ENCODE measurements around the gene CUZD1. TPM values are rescaled to one million over a fixed set of nuclear protein-coding genes. Genes with fewer than 3 reads are reported as not detected.
"Not testable (repeated sequence)": the region's sequence is repeated elsewhere in the genome, so short reads cannot be mapped to it uniquely, and the experiment has no call there.

The CUZD1 gene, protein sequence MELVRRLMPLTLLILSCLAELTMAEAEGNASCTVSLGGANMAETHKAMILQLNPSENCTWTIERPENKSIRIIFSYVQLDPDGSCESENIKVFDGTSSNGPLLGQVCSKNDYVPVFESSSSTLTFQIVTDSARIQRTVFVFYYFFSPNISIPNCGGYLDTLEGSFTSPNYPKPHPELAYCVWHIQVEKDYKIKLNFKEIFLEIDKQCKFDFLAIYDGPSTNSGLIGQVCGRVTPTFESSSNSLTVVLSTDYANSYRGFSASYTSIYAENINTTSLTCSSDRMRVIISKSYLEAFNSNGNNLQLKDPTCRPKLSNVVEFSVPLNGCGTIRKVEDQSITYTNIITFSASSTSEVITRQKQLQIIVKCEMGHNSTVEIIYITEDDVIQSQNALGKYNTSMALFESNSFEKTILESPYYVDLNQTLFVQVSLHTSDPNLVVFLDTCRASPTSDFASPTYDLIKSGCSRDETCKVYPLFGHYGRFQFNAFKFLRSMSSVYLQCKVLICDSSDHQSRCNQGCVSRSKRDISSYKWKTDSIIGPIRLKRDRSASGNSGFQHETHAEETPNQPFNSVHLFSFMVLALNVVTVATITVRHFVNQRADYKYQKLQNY
- total RNA-seq, result 2.5 and 2.9 TPM in 2 replicates

DNA sequence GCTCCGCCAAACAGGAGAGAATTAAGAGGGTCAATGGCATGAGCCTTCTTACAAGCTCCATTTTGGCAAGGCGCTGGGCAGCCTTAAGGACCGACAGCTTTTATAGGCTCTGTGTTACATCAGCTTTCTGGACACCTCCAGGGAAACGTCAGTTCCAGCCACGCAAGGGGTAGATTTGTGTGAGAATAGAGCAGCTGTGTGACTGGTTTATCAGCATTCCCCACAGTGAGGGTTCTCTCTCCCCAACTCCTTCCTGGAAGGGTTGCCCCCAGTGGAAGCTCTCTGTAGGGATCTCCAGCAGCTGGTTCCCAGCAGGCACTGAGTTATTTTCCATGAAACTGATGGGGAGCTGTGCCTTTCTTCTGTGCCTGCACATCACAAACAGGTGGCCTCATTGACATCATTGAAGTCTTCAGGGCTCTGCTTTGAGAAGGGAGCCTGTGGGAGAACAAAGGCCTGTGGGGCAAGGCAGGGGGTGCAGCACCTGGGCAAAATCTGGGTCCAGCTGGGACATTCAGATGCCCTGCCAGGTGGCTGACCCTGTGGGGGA lies at the start of gene CUZD1:
TSS of gene CUZD1 (minus strand) at position 75 of the 550 bp plus-strand sequence. CDS start at position 61, 14 bp downstream.
- H3K4me1 Mint-ChIP-seq (ENCODE audit: low read depth), result peaks cover 2% of the 10 kb centered on the region
- no peak within 1 kb of the TSS for H3K4me3 Mint-ChIP-seq (ENCODE audit: low read depth)
- no peak for DNase-seq (ENCODE audit: low spot score)
- H3K27ac Mint-ChIP-seq, result no peak within 1 kb of the TSS
- peaks cover 58% of the 10 kb centered on the region for H3K36me3 Mint-ChIP-seq (ENCODE audit: low read depth)
- intact Hi-C loops (cut with micrococcal nuclease), result no loop called here
- no peaks in the 10 kb centered on the region for H3K27me3 Mint-ChIP-seq (ENCODE audit: low read depth)
- peaks cover 6% of the 10 kb centered on the region for H3K9me3 Mint-ChIP-seq

- Mint-ChIP-seq H3K27ac (peak overlapping the region; percentile 14), H3K4me3 (ENCODE audit: low read depth) (no peak overlapping the region)
Observed at GRCh38 chr10:122894261-122894944, 48.7 kb upstream of the CUZD1 start.

GRCh38 chr10:122884166-122884565 lies 38.5 kb upstream of the CUZD1 start:
- H3K4me1 Mint-ChIP-seq (ENCODE audit: low read depth), result peaks cover 21% of the 10 kb centered on the region
- no peaks in the 10 kb centered on the region for H3K9me3 Mint-ChIP-seq
- H3K4me3 Mint-ChIP-seq (ENCODE audit: low read depth), result no peak overlapping the region
- H3K36me3 Mint-ChIP-seq (ENCODE audit: low read depth), result peaks cover 13% of the 10 kb centered on the region
- DNase-seq (ENCODE audit: low spot score), result no peak
- no peak overlapping the region for H3K27ac Mint-ChIP-seq
- H3K27me3 Mint-ChIP-seq (ENCODE audit: low read depth), result no peaks in the 10 kb centered on the region
- intact Hi-C loops (cut with micrococcal nuclease), result no loop called here

More at GRCh38 chr10:122894261-122894944, 48.7 kb upstream of the CUZD1 start:
- Mint-ChIP-seq H3K9me3 (no peaks in the 10 kb centered on the region), H3K36me3 (ENCODE audit: low read depth) (peaks cover 12% of the 10 kb centered on the region), H3K4me1 (ENCODE audit: low read depth) (peaks cover 5% of the 10 kb centered on the region), H3K27me3 (ENCODE audit: low read depth) (no peaks in the 10 kb centered on the region)
- no peak for DNase-seq (ENCODE audit: low spot score)
- intact Hi-C loops (cut with micrococcal nuclease), result no loop called here

- no peak for DNase-seq (ENCODE audit: low spot score)
- Mint-ChIP-seq H3K27me3 (ENCODE audit: low read depth) (no peaks in the 10 kb centered on the region), H3K9me3 (no peaks in the 10 kb centered on the region), H3K27ac (no peak overlapping the region), H3K4me3 (ENCODE audit: low read depth) (no peak overlapping the region), H3K36me3 (ENCODE audit: low read depth) (peaks cover 21% of the 10 kb centered on the region), H3K4me1 (ENCODE audit: low read depth) (peaks cover 28% of the 10 kb centered on the region)
- intact Hi-C loops (cut with micrococcal nuclease), result no loop called here
Observed at GRCh38 chr10:122882766-122883165, 37.1 kb upstream of the CUZD1 start.

- intact Hi-C loops (cut with micrococcal nuclease), result loop anchor here (1.0 kb wide), 4 partner anchors 75 to 275 kb away; partner anchors contain the start of genes BUB3, C10orf88, IKZF5 and PSTK
- H3K36me3 Mint-ChIP-seq (ENCODE audit: low read depth), result peaks cover 45% of the 10 kb centered on the region
Observed at GRCh38 chr10:122879339-122880273, 33.9 kb upstream of the CUZD1 start, which contains the start of gene FAM24B. FAM24B (minus strand) TSS chr10:122879581; CDS start chr10:122850515, 29,066 bp downstream.

GRCh38 chr10:122878799-122879338 lies 33.2 kb upstream of the CUZD1 start:
- H3K27ac Mint-ChIP-seq, result peak overlapping the region; percentile 90
- H3K27me3 Mint-ChIP-seq (ENCODE audit: low read depth), result no peaks in the 10 kb centered on the region
- peaks cover 53% of the 10 kb centered on the region for H3K36me3 Mint-ChIP-seq (ENCODE audit: low read depth)
- peaks cover 14% of the 10 kb centered on the region for H3K9me3 Mint-ChIP-seq
- no peak for DNase-seq (ENCODE audit: low spot score)
- peak overlapping the region; percentile 90 for H3K4me3 Mint-ChIP-seq (ENCODE audit: low read depth)
- H3K4me1 Mint-ChIP-seq (ENCODE audit: low read depth), result peaks cover 49% of the 10 kb centered on the region
- intact Hi-C loops (cut with micrococcal nuclease), result loop anchor here (1.0 kb wide), 4 partner anchors 75 to 275 kb away; partner anchors contain the start of genes BUB3, C10orf88, IKZF5 and PSTK

More at GRCh38 chr10:122879339-122880273, 33.9 kb upstream of the CUZD1 start, which contains the start of gene FAM24B:
- Mint-ChIP-seq H3K9me3 (peaks cover 6% of the 10 kb centered on the region), H3K4me3 (ENCODE audit: low read depth) (peak within 1 kb of the TSS; percentile 90), H3K27ac (peak within 1 kb of the TSS; percentile 90), H3K4me1 (ENCODE audit: low read depth) (peaks cover 47% of the 10 kb centered on the region), H3K27me3 (ENCODE audit: low read depth) (no peaks in the 10 kb centered on the region)
- peak; percentile 93 for DNase-seq (ENCODE audit: low spot score)

DNA sequence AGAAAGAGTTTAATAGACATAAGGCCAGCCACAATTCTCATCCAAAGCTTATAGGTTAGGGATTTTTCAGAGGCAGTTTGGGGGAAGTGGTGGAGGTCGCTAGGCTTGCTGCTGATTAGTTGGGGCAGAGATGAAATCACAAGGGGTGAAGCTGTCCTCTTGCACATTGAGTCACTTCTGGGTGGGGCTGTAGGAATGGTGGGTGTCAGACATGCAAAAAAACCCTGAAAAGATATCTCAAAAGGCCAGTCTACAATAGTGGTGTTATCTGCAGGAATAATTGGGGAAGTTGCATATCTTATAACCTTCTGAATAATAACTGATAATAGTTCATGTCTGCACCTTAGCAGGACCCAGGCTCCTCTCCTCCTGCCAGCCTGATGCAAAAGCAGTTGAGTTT lies 31.6 kb upstream of the CUZD1 start:
- Mint-ChIP-seq H3K4me1 (ENCODE audit: low read depth) (peaks cover 42% of the 10 kb centered on the region), H3K36me3 (ENCODE audit: low read depth) (peaks cover 63% of the 10 kb centered on the region), H3K27ac (peak overlapping the region; percentile 50), H3K4me3 (ENCODE audit: low read depth) (peak overlapping the region; percentile 90), H3K9me3 (peaks cover 22% of the 10 kb centered on the region), H3K27me3 (ENCODE audit: low read depth) (no peaks in the 10 kb centered on the region)
- DNase-seq (ENCODE audit: low spot score), result no peak
- intact Hi-C loops (cut with micrococcal nuclease), result no loop called here

DNA sequence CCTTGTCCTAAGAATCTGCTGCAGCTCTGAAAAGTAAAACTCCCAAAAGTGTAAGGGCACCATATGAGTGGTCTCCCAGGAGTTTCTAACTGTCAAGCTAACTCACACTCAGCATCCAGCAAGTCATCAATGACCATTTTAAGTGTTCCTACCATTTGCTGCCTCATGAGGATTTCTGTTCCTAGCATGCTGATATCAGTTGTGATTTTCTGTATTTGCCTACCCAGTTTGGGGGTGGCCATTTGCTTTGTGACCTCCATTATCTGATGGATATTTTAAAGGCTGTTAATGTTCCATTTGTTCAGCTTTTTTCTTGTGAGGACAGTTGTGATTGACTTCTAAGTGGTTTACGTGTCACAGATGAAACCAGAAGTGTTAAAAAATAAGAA lies 30.8 kb upstream of the CUZD1 start:
- intact Hi-C loops (cut with micrococcal nuclease), result no loop called here
- Mint-ChIP-seq H3K36me3 (ENCODE audit: low read depth) (peaks cover 71% of the 10 kb centered on the region), H3K27me3 (ENCODE audit: low read depth) (no peaks in the 10 kb centered on the region), H3K4me1 (ENCODE audit: low read depth) (peaks cover 42% of the 10 kb centered on the region), H3K27ac (no peak overlapping the region), H3K4me3 (ENCODE audit: low read depth) (no peak overlapping the region), H3K9me3 (peaks cover 27% of the 10 kb centered on the region)
- DNase-seq (ENCODE audit: low spot score), result no peak

GRCh38 chr10:122875843-122876466 lies 30.3 kb upstream of the CUZD1 start:
- no peak overlapping the region for H3K27ac Mint-ChIP-seq
- H3K36me3 Mint-ChIP-seq (ENCODE audit: low read depth), result peaks cover 71% of the 10 kb centered on the region
- intact Hi-C loops (cut with micrococcal nuclease), result no loop called here
- H3K9me3 Mint-ChIP-seq, result peaks cover 27% of the 10 kb centered on the region
- peaks cover 39% of the 10 kb centered on the region for H3K4me1 Mint-ChIP-seq (ENCODE audit: low read depth)
- no peaks in the 10 kb centered on the region for H3K27me3 Mint-ChIP-seq (ENCODE audit: low read depth)
- no peak overlapping the region for H3K4me3 Mint-ChIP-seq (ENCODE audit: low read depth)
- no peak for DNase-seq (ENCODE audit: low spot score)

DNA sequence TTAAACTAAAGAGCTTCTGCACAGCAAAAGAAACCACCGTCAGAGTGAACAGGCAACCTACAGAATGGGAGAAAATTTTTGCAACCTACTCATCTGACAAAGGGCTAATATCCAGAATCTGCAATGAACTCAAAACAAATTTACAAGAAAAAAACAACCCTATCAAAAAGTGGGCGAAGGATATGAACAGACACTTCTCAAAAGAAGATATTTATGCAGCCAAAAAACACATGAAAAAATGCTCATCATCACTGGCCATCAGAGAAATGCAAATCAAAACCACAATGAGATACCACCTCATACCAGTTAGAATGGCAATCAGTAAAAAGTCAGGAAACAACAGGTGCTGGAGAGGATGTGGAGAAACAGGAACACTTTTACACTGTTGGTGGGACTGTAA lies 26.3 kb upstream of the CUZD1 start:
- H3K4me3 Mint-ChIP-seq (ENCODE audit: low read depth); intact Hi-C loops (cut with micrococcal nuclease); H3K27me3 Mint-ChIP-seq (ENCODE audit: low read depth); DNase-seq (ENCODE audit: low spot score); H3K27ac Mint-ChIP-seq: not testable (repeated sequence)
- peaks cover 52% of the 10 kb centered on the region for H3K9me3 Mint-ChIP-seq
- peaks cover 16% of the 10 kb centered on the region for H3K4me1 Mint-ChIP-seq (ENCODE audit: low read depth)
- peaks cover 81% of the 10 kb centered on the region for H3K36me3 Mint-ChIP-seq (ENCODE audit: low read depth)

- H3K27ac Mint-ChIP-seq; H3K27me3 Mint-ChIP-seq (ENCODE audit: low read depth); H3K4me3 Mint-ChIP-seq (ENCODE audit: low read depth); H3K4me1 Mint-ChIP-seq (ENCODE audit: low read depth); intact Hi-C loops (cut with micrococcal nuclease); DNase-seq (ENCODE audit: low spot score): not testable (repeated sequence)
- H3K36me3 Mint-ChIP-seq (ENCODE audit: low read depth), result peaks cover 59% of the 10 kb centered on the region
- peaks cover 37% of the 10 kb centered on the region for H3K9me3 Mint-ChIP-seq
Observed at GRCh38 chr10:122868768-122869167, 23.1 kb upstream of the CUZD1 start.
